HG03108 (cell line): ENCODE measurements around the gene RECQL5.
"Not testable (repeated sequence)": the region's sequence is repeated elsewhere in the genome, so short reads cannot be mapped to it uniquely, and the experiment has no call there.

ENCODE experiments used
- ATAC-seq: cut with Tn5 transposase; IDR thresholded peaks from one replicate; pipeline ENCODE4 v1.9.1; 2021; ENCODE audit warnings: moderate library complexity; ENCODE audit not compliant: unreplicated experiment

The RECQL5 gene

GRCh38 chr17:75595920-75596313 lies 71.0 kb downstream of the RECQL5 start:
- no peak for ATAC-seq

- no peak for ATAC-seq
Observed at GRCh38 chr17:75595284-75595919, 71.6 kb downstream of the RECQL5 start.

- ATAC-seq: no peak
Observed at GRCh38 chr17:75594499-75595283, 72.3 kb downstream of the RECQL5 start.

GRCh38 chr17:75593430-75593829 lies 73.5 kb downstream of the RECQL5 start:
- ATAC-seq: not testable (repeated sequence)

- no peak for ATAC-seq
Observed at GRCh38 chr17:75592348-75593020, 74.5 kb downstream of the RECQL5 start.

- ATAC-seq: no peak
Observed at GRCh38 chr17:75591722-75592302, 75.1 kb downstream of the RECQL5 start.

- no peak for ATAC-seq
Observed at GRCh38 chr17:75590849-75591721, 75.9 kb downstream of the RECQL5 start.

GRCh38 chr17:75590314-75590761 lies 76.6 kb downstream of the RECQL5 start:
- no peak for ATAC-seq

- ATAC-seq: no peak
Observed at GRCh38 chr17:75589919-75590303, 77.0 kb downstream of the RECQL5 start.

- ATAC-seq: peak; percentile 67
Observed at GRCh38 chr17:75589012-75589918, 77.7 kb downstream of the RECQL5 start.

- peak; percentile 12 for ATAC-seq
Observed at GRCh38 chr17:75588596-75589011, 78.3 kb downstream of the RECQL5 start.

GRCh38 chr17:75587675-75588595 lies 79.0 kb downstream of the RECQL5 start, which contains the start of gene MYO15B:
Gene MYO15B (plus strand): TSS chr17:75587800. CDS start chr17:75588058, 258 bp downstream.
- no peak for ATAC-seq

GRCh38 chr17:75584849-75585175 lies 82.1 kb downstream of the RECQL5 start:
- no peak for ATAC-seq

GRCh38 chr17:75583197-75583596 lies 83.8 kb downstream of the RECQL5 start:
- ATAC-seq: not testable (repeated sequence)

GRCh38 chr17:75581121-75581725 lies 85.7 kb downstream of the RECQL5 start:
- ATAC-seq: not testable (repeated sequence)
